Measurements from ENCODE around the gene ZNF33A. TPM values are rescaled to one million over a fixed set of nuclear protein-coding genes. Genes with fewer than 3 reads are reported as not detected.

The ZNF33A gene
- total and polyA plus RNA-seq, 2 donors (not counting 3 experiments of a cell fraction or from before 2014, with no cell fraction given): 4.6 to 13.2 TPM

- Histone ChIP-seq H3K9ac (replicated peaks; ENCODE audit: extremely low read depth, insufficient read depth, low read length) (peak within 1 kb of the TSS; percentile 95), H3K9me3 (replicated peaks; ENCODE audit: control insufficient read depth, insufficient read depth, low read length) (no peaks in the 10 kb centered on the region), H3K27ac (ENCODE audit: insufficient read depth, low read depth, low read length) (peak within 1 kb of the TSS; percentile 85), H2AFZ (ENCODE audit: low read depth, low read length) (peak within 1 kb of the TSS; percentile 99), H3K9me1 (replicated peaks; ENCODE audit: control insufficient read depth, extremely low read depth, insufficient read depth, low read length) (no peaks in the 10 kb centered on the region), H3K27me3 (ENCODE audit: control insufficient read depth in 2 of 2, insufficient read depth in 2 of 2, low read length in 2 of 2) (no peaks in the 10 kb centered on the region), H3K4me2 (ENCODE audit: insufficient read depth, low read length) (peak within 1 kb of the TSS; percentile 90), H4K20me1 (replicated peaks; ENCODE audit: control insufficient read depth, extremely low read depth, insufficient read depth, low read length) (no peaks in the 10 kb centered on the region), H3K36me3 (ENCODE audit: control insufficient read depth in 2 of 2, extremely low read depth in 1 of 2, insufficient read depth in 2 of 2, low read length in 2 of 2) (no peaks in the 10 kb centered on the region), H3K4me1 (ENCODE audit: control insufficient read depth, extremely low read depth, insufficient read depth, low read length) (peaks cover 10% of the 10 kb centered on the region), H3K4me3 (replicated peaks in 1 of 3; ENCODE audit: insufficient read depth in 1 of 3, low read depth in 1 of 3, low read length in 3 of 3) (peak within 1 kb of the TSS; percentile 52 to 91 (median 68)), H3K79me2 (ENCODE audit: control insufficient read depth, insufficient read depth, low read length) (no peaks in the 10 kb centered on the region)
- intact Hi-C loops (cut with micrococcal nuclease) (loop anchor here (1.0 kb wide), 4 partner anchors 34 to 390 kb away; partner anchors contain the start of genes ZNF248, ZNF33A and ZNF37A), dilution Hi-C loops (cut with MboI; ENCODE audit: extremely low pct_ligation_motif_present, low sequenced_read_pairs) (no loop called here)
- BruUV-seq (replicated peaks): no TSS peak
- FAIRE-seq (peak; percentile 99), DNase-seq (ENCODE audit: low read depth, low spot score) (peak; percentile 97)
- ChIA-PET POLR2A (no interaction called here), CTCF (interaction anchor here (0.6 to 1.6 kb wide), 21 partner anchors 9 to 390 kb away, joined by 3 to 23 read pairs (median 5); partner anchors contain the start of genes ZNF33A and ZNF37A)
- no peak for TF ChIP-seq JUN (IDR thresholded peaks at IDR 0.05; ENCODE audit: borderline replicate concordance, insufficient read depth, insufficient read length, low read depth)
- peak; percentile 95 to 96 for TF ChIP-seq CTCF (IDR thresholded peaks at IDR 0.05; ENCODE audit: extremely low read depth in 1 of 2, insufficient read depth in 1 of 2, low read depth in 1 of 2, low read length in 2 of 2)
- TF ChIP-seq MAX (IDR thresholded peaks at IDR 0.05; ENCODE audit: insufficient read depth, insufficient read length): peak; percentile 22
- peak; percentile 38 for TF ChIP-seq POLR2A (IDR thresholded peaks at IDR 0.05; ENCODE audit: low read depth, low read length)
- TF ChIP-seq POLR2AphosphoS5 (IDR thresholded peaks at IDR 0.05; ENCODE audit: insufficient read depth, low read depth, low read length): no peak
These were observed 34.2 kb upstream of the ZNF33A start, which contains the start of gene ZNF25 for GRCh38 chr10:37976091-37976879. Gene ZNF25 (minus strand): TSS chr10:37976647. CDS start chr10:37971722, 4,925 bp downstream.

All from endothelial cell of umbilical vein (primary cell).